HCT116 (cell line): Measurements from ENCODE around the gene DHRSX. TPM values are rescaled to one million over a fixed set of nuclear protein-coding genes. Genes with fewer than 3 reads are reported as not detected.

ENCODE experiments used
- ATAC-seq: fragments of 200-7000 bp; cut with Tn5 transposase; 2 replicates; pipeline ENCODE4 v1.9.1; 2020; ENCODE audit warnings: mild to moderate bottlenecking, moderate library complexity
- BruUV-seq: library from RNA; stranded (reverse); fragments of 400-500 nt; replicated peaks from 2 replicates; lab custom pipeline; 2021; lab: Mats Ljungman, UMichigan
- CTCF ChIA-PET: fragments of 300-600 bp; sonication (Branson Sonifier 250); formaldehyde crosslinking; loops from one replicate; lab custom pipeline; 2021; ENCODE audit warnings: antibody characterized with exemption; lab: Charles Lee
- POLR2A ChIA-PET: fragments of 300-600, 350-600 bp; sonication (Branson Sonifier 250); formaldehyde crosslinking; loops from one replicate; lab custom pipeline; 2021; ENCODE audit warnings: antibody characterized with exemption; lab: Charles Lee
- RAD21 ChIA-PET, 2 experiments: fragments of 300-600 bp; sonication (Branson Sonifier 250); formaldehyde crosslinking; loops; one replicate each; lab custom pipeline; 2023; ENCODE audit warnings: low total read pairs in 2 of 2; ENCODE audit not compliant: uncharacterized antibody in 2 of 2, unreplicated experiment in 2 of 2, low non-redundant PET in 1 of 2; lab: Charles Lee
- DNase-seq: peaks from one replicate; pipeline ENCODE4 v3.0.0-alpha.2; 2010; ENCODE audit warnings: low read depth, low spot score
- H2AFZ ChIP-seq: fragments of 200-600 bp; shearing (Covaris generic), sonication (generic); 2 replicates; pipeline ENCODE4 v1.6.1; 2017; ENCODE audit warnings: low read depth, mixed run types, mixed read lengths, antibody characterized with exemption, low read length; ENCODE audit not compliant: poor library complexity, severe bottlenecking
- H3K27ac ChIP-seq: 2 replicates; pipeline ENCODE4 v1.5.1; 2012; ENCODE audit warnings: low read depth, low read length
- H3K27me3 ChIP-seq: fragments of 200-600 bp; sonication (generic); 2 replicates; pipeline ENCODE4 v1.6.1; 2016; ENCODE audit warnings: mixed run types, low read length, mixed read lengths; ENCODE audit not compliant: insufficient read depth
- H3K36me3 ChIP-seq, 2 experiments: fragments of 200-500 bp in 1 of 2; fragments of 200-600 bp in 1 of 2; sonication (Bioruptor generic) in 1 of 2; sonication (generic) in 1 of 2; 2 replicates each; pipeline versions ENCODE4 v1.5.1 to v1.6.1; 2014 to 2016; ENCODE audit warnings: low read length in 2 of 2, inconsistent platforms in 1 of 2, mixed read lengths in 1 of 2, mixed run types in 1 of 2; ENCODE audit not compliant: insufficient read depth in 2 of 2, control insufficient read depth in 1 of 2
- H3K4me1 ChIP-seq, 2 experiments: fragments of 200-600 bp in 1 of 2; sonication (generic) in 1 of 2; 2 replicates each; pipeline versions ENCODE4 v1.5.1 to v1.6.1; 2012 to 2017; ENCODE audit warnings: low read length in 2 of 2, inconsistent platforms in 1 of 2, mild to moderate bottlenecking in 1 of 2, mixed read lengths in 1 of 2, mixed run types in 1 of 2, moderate library complexity in 1 of 2; ENCODE audit not compliant: insufficient read depth in 2 of 2, control insufficient read depth in 1 of 2
- H3K4me2 ChIP-seq: fragments of 200-600 bp; sonication (generic); 2 replicates; pipeline ENCODE4 v1.6.1; 2017; ENCODE audit warnings: mixed run types, low read length, mixed read lengths
- H3K4me3 ChIP-seq, 2 experiments: fragments of 200-600 bp in 1 of 2; sonication (generic) in 1 of 2; replicated peaks in 1 of 2; 2 replicates each; pipeline ENCODE4 v1.5.1; 2011 to 2016; ENCODE audit warnings: low read length in 2 of 2, control low read depth in 1 of 2, low read depth in 1 of 2, mild to moderate bottlenecking in 1 of 2, mixed read lengths in 1 of 2, mixed run types in 1 of 2
- H3K79me2 ChIP-seq: fragments of 200-600 bp; sonication (generic); 2 replicates; pipeline ENCODE4 v1.6.1; 2017; ENCODE audit warnings: mild to moderate bottlenecking, mixed run types, low read length, moderate library complexity, mixed read lengths; ENCODE audit not compliant: insufficient read depth
- H3K9ac ChIP-seq: fragments of 200-600 bp; sonication (generic); 2 replicates; pipeline ENCODE4 v1.6.1; 2016; ENCODE audit warnings: low read length, mixed read lengths
- H3K9me2 ChIP-seq: fragments of 200-600 bp; sonication (generic), shearing (Covaris generic); 2 replicates; pipeline ENCODE4 v1.6.1; 2017; ENCODE audit warnings: mixed run types, mild to moderate bottlenecking, moderate library complexity; ENCODE audit not compliant: insufficient read depth
- H3K9me3 ChIP-seq, 2 experiments: fragments of 200-500 bp in 1 of 2; fragments of 200-600 bp in 1 of 2; sonication (Bioruptor generic) in 1 of 2; sonication (generic) in 1 of 2; 2 replicates each; pipeline ENCODE4 v1.6.1; 2014 to 2017; ENCODE audit warnings: low read length in 2 of 2, mixed read lengths in 2 of 2, inconsistent platforms in 1 of 2, low read depth in 1 of 2, mild to moderate bottlenecking in 1 of 2, mixed run types in 1 of 2, moderate library complexity in 1 of 2; ENCODE audit not compliant: control insufficient read depth in 1 of 2, insufficient read depth in 1 of 2
- H4K20me1 ChIP-seq: fragments of 200-600 bp; sonication (generic), shearing (Covaris generic); 2 replicates; pipeline ENCODE4 v1.6.1; 2017; ENCODE audit warnings: mixed run types, mild to moderate bottlenecking, moderate library complexity; ENCODE audit not compliant: insufficient read depth
- CBX3 ChIP-seq: IDR thresholded peaks from 2 replicates; pipeline ENCODE4 v1.6.1; 2012; ENCODE audit warnings: low read depth
- EGR1 ChIP-seq: IDR thresholded peaks from 2 replicates; pipeline ENCODE4 v1.6.1; 2012; ENCODE audit warnings: low read depth
- EZH2phosphoT487 ChIP-seq: fragments of 200-600 bp; IDR thresholded peaks from 2 replicates; pipeline ENCODE4 v1.6.1; 2018; ENCODE audit warnings: antibody characterized with exemption, borderline replicate concordance
- JUND ChIP-seq: IDR thresholded peaks from 2 replicates; pipeline ENCODE4 v1.6.1; 2012
- POLR2A ChIP-seq: IDR thresholded peaks from 2 replicates; pipeline ENCODE4 v1.7.0; 2011; ENCODE audit warnings: borderline replicate concordance; ENCODE audit not compliant: insufficient read depth, insufficient read length; ENCODE audit errors: extremely low read depth
- RAD21 ChIP-seq: IDR thresholded peaks from 2 replicates; pipeline ENCODE4 v1.6.1; 2012; ENCODE audit warnings: low read depth, mild to moderate bottlenecking
- SIN3A ChIP-seq: IDR thresholded peaks from 2 replicates; pipeline ENCODE4 v1.6.1; 2012; ENCODE audit warnings: low read depth
- SP1 ChIP-seq: IDR thresholded peaks from 2 replicates; pipeline ENCODE4 v1.6.1; 2012; ENCODE audit warnings: low read depth
- YY1 ChIP-seq: IDR thresholded peaks from 2 replicates; pipeline ENCODE4 v1.6.1; 2011; ENCODE audit warnings: low read length, low read depth, moderate library complexity, mild to moderate bottlenecking; ENCODE audit not compliant: insufficient replicate concordance; ENCODE audit errors: extremely low read depth
- ZFX ChIP-seq: fragments of 450-650 bp; IDR thresholded peaks from 2 replicates; pipeline ENCODE4 v1.6.1; 2017
- ZNF274 ChIP-seq: fragments of 200-500 bp; sonication (Bioruptor generic); IDR thresholded peaks from 2 replicates; pipeline ENCODE4 v1.6.1; 2014; ENCODE audit warnings: mild to moderate bottlenecking, low read depth, low read length, inconsistent platforms
- intact Hi-C: fragments of 100-400 bp; cut with micrococcal nuclease; formaldehyde crosslinking; loops from 2 replicates; pipeline ENCODE4 v1.10.0; 2022
- total RNA-seq: library from RNA; stranded (reverse); gene quantifications from one replicate; pipeline ENCODE4 v1.2.1, GENCODE V29; 2021; ENCODE audit not compliant: unreplicated experiment
- TF ChIP-seq, protein P1 (sequence below): IDR thresholded peaks from 2 replicates; pipeline ENCODE4 v1.6.1; 2012
- TF ChIP-seq, protein P2 (sequence below): IDR thresholded peaks from 2 replicates; pipeline ENCODE4 v1.6.1; 2012
- TF ChIP-seq, protein P3 (sequence below): IDR thresholded peaks from 2 replicates; pipeline ENCODE4 v1.6.1; 2011; ENCODE audit warnings: mild to moderate bottlenecking, low read length, moderate library complexity; ENCODE audit not compliant: insufficient replicate concordance; ENCODE audit errors: extremely low read depth

DHRSX gene
- total RNA-seq, 1 experiment from 2014 or later: 11.9 TPM

DNA sequence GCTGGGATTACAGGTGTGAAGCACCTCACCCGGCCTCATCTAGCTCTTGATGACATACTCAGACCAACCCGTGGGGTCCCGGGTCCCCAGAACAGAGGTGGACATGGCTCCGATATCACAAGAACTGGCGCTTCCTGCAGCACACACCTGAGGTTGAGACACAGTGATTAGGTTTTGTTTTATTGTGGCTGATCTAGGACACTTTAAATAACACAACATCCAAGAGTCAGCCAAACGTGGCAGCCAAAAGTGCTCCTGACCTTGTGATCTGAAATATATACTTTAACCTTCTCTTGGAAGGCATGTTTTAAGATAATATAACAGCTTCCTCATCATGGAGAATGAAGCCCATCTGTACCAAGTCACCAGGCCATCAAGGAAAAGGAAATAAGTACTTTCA is 198.9 kb downstream of the DHRSX start:
- TF ChIP-seq JUND (no peak), ZNF274 (no peak), POLR2A (no peak), YY1 (no peak), RAD21 (no peak), SP1 (no peak), EGR1 (no peak), ZFX (no peak), CBX3 (no peak), EZH2phosphoT487 (no peak), SIN3A (no peak)
- TF ChIP-seq, protein P1, sequence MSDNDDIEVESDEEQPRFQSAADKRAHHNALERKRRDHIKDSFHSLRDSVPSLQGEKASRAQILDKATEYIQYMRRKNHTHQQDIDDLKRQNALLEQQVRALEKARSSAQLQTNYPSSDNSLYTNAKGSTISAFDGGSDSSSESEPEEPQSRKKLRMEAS: no peak
- TF ChIP-seq, protein P2, sequence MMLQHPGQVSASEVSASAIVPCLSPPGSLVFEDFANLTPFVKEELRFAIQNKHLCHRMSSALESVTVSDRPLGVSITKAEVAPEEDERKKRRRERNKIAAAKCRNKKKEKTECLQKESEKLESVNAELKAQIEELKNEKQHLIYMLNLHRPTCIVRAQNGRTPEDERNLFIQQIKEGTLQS: no peak
- TF ChIP-seq, protein P3, sequence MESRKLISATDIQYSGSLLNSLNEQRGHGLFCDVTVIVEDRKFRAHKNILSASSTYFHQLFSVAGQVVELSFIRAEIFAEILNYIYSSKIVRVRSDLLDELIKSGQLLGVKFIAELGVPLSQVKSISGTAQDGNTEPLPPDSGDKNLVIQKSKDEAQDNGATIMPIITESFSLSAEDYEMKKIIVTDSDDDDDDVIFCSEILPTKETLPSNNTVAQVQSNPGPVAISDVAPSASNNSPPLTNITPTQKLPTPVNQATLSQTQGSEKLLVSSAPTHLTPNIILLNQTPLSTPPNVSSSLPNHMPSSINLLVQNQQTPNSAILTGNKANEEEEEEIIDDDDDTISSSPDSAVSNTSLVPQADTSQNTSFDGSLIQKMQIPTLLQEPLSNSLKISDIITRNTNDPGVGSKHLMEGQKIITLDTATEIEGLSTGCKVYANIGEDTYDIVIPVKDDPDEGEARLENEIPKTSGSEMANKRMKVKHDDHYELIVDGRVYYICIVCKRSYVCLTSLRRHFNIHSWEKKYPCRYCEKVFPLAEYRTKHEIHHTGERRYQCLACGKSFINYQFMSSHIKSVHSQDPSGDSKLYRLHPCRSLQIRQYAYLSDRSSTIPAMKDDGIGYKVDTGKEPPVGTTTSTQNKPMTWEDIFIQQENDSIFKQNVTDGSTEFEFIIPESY: no peak
- TF ChIP-seq, all 23 proteins: peak for 0
- no peak overlapping the region for H3K9ac ChIP-seq
- no peaks in the 10 kb centered on the region for H3K9me2 ChIP-seq
- ChIA-PET RAD21 (no interaction called here), POLR2A (no interaction called here), CTCF (no interaction called here)
- no peaks in the 10 kb centered on the region for H3K4me1 ChIP-seq
- intact Hi-C loops: no loop called here
- no peaks in the 10 kb centered on the region for H4K20me1 ChIP-seq
- no peaks in the 10 kb centered on the region for H3K9me3 ChIP-seq
- ATAC-seq (no peak), DNase-seq (no peak)
- H3K27ac ChIP-seq: no peak overlapping the region
- BruUV-seq: no TSS peak
- no peak overlapping the region for H3K4me3 ChIP-seq
- H3K36me3 ChIP-seq: no peaks in the 10 kb centered on the region
- no peaks in the 10 kb centered on the region for H3K27me3 ChIP-seq
- no peak overlapping the region for H2AFZ ChIP-seq
- H3K79me2 ChIP-seq: no peaks in the 10 kb centered on the region
- no peak overlapping the region for H3K4me2 ChIP-seq
